ENCODE data around the gene STYXL1. TPM values are rescaled to one million over a fixed set of nuclear protein-coding genes. Genes with fewer than 3 reads are reported as not detected.
"Not testable (repeated sequence)": the region's sequence is repeated elsewhere in the genome, so short reads cannot be mapped to it uniquely, and the experiment has no call there.

Gene STYXL1
- total and polyA plus RNA-seq, 2 experiments from 2014 or later = 42.5 to 54.7 TPM

GRCh38 chr7:76091506-76091905 lies 43.7 kb upstream of the STYXL1 start:
- H3K27ac ChIP-seq = no peak overlapping the region
- peaks cover 12% of the 10 kb centered on the region for H3F3A ChIP-seq (ENCODE audit: insufficient read depth)
- 92 to 98% methylated on average over 5 of the region's 5 CpGs for WGBS, 2 experiments (ENCODE audit: low coverage in 1 of 2, low lambda C conversion rate in 2 of 2, missing lambda C conversion rate in 2 of 2)
- H3K4me3 ChIP-seq = no peak overlapping the region
- TF ChIP-seq EZH2phosphoT487 (IDR thresholded peaks at IDR 0.05; ENCODE audit: insufficient read depth, low read depth) (no peak), EZH2 (IDR thresholded peaks at IDR 0.05; ENCODE audit: insufficient read depth, poor library complexity, severe bottlenecking) (no peak)
- peaks cover 13% of the 10 kb centered on the region for H3K4me1 ChIP-seq (ENCODE audit: insufficient read depth)
- in situ Hi-C loops (cut with MboI) = no loop called here
- H3K9ac ChIP-seq = no peak overlapping the region
- H3K79me2 ChIP-seq (ENCODE audit: insufficient read depth) = no peaks in the 10 kb centered on the region
- no peak for DNase-seq
- H3K27me3 ChIP-seq (replicated peaks; ENCODE audit: insufficient read depth) = no peaks in the 10 kb centered on the region; the same call in 1 of the 2 replicates
- no peak overlapping the region for H2AFZ ChIP-seq
- H3K9me2 ChIP-seq (ENCODE audit: insufficient read depth) = no peaks in the 10 kb centered on the region
- H3K9me3 ChIP-seq (ENCODE audit: low read depth) = no peaks in the 10 kb centered on the region
- no peak overlapping the region for H3K4me2 ChIP-seq (ENCODE audit: unreplicated experiment)
- H4K20me1 ChIP-seq (ENCODE audit: insufficient read depth) = no peaks in the 10 kb centered on the region
- H3K36me3 ChIP-seq (ENCODE audit: low read depth) = no peaks in the 10 kb centered on the region

DNA sequence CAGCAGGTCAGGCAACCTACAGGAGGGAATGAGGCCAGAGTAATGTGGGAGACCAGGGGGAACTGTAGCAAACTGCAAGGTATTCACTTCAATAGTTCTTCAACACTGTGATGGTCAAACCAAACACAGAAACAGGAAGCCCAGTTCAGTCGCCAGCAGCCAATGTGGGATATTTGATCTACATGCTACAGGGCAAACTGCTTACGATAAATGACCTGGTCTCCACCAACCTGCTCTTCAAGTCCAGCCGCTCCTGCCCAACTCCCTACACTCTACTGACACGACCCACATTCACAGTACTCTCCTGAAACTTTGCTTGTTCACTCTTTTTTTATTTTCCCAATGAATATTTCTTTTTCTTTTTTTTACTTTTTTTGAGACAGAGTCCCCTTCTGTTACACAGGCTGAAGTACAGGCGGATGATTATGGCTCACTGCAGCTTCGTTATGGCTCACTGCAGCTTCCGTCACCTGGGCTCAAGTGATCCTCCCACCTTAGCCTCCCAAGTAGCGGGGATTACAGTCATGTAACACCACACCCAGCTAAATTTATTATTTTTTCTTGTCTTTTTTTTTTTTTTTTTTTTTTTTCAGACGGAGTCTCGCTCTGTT lies 42.2 kb upstream of the STYXL1 start:
- H3K9me2 ChIP-seq (ENCODE audit: insufficient read depth) = no peaks in the 10 kb centered on the region
- no peaks in the 10 kb centered on the region for H3K36me3 ChIP-seq (ENCODE audit: low read depth)
- 81 to 90% methylated on average over 8 to 10 of the region's 10 CpGs for WGBS, 2 experiments (ENCODE audit: low coverage in 1 of 2, low lambda C conversion rate in 2 of 2, missing lambda C conversion rate in 2 of 2)
- no peaks in the 10 kb centered on the region for H4K20me1 ChIP-seq (ENCODE audit: insufficient read depth)
- H3K4me2 ChIP-seq (ENCODE audit: unreplicated experiment) = no peak overlapping the region
- H3K79me2 ChIP-seq (ENCODE audit: insufficient read depth) = no peaks in the 10 kb centered on the region
- TF ChIP-seq EZH2phosphoT487 (IDR thresholded peaks at IDR 0.05; ENCODE audit: insufficient read depth, low read depth) = no peak
- TF ChIP-seq EZH2 (IDR thresholded peaks at IDR 0.05; ENCODE audit: insufficient read depth, poor library complexity, severe bottlenecking) = no peak
- no peaks in the 10 kb centered on the region for H3K27me3 ChIP-seq (replicated peaks; ENCODE audit: insufficient read depth)
- H3K9ac ChIP-seq = no peak overlapping the region
- in situ Hi-C loops (cut with MboI) = no loop called here
- no peaks in the 10 kb centered on the region for H3K9me3 ChIP-seq (ENCODE audit: low read depth)
- H3K27ac ChIP-seq = no peak overlapping the region
- H3K4me3 ChIP-seq = no peak overlapping the region
- H3K4me1 ChIP-seq (ENCODE audit: insufficient read depth) = peaks cover 28% of the 10 kb centered on the region
- no peak for DNase-seq
- H2AFZ ChIP-seq = no peak overlapping the region
- H3F3A ChIP-seq (ENCODE audit: insufficient read depth) = peaks cover 27% of the 10 kb centered on the region

DNA sequence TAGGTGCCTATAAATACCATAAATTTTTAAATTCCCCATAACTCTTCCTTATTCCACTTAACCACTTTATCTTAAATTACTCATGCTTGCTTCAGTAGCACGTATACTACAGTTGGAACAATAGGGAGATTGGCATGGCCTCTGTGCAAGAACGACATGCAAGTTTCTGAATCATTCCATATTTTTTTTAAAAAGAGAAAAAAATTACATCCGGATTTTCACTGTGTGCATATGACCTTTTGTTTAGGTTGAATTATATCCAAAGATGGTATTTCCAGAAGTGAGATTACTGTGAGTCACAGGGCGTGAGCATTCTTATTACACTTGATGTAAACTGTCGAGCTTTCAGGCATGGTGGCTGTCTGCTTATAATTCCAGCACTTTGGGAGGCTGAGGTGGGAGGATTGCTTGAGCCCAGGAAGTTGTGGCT lies 39.6 kb upstream of the STYXL1 start:
- Histone ChIP-seq H3K27ac (peak overlapping the region; percentile 71), H3K4me2 (ENCODE audit: unreplicated experiment) (peak overlapping the region; percentile 24), H3F3A (ENCODE audit: insufficient read depth) (peaks cover 37% of the 10 kb centered on the region), H3K4me1 (ENCODE audit: insufficient read depth) (peaks cover 34% of the 10 kb centered on the region)
- H3K4me3 ChIP-seq; H3K79me2 ChIP-seq (ENCODE audit: insufficient read depth); H3K36me3 ChIP-seq (ENCODE audit: low read depth); in situ Hi-C loops (cut with MboI); H4K20me1 ChIP-seq (ENCODE audit: insufficient read depth); H3K9ac ChIP-seq; H3K27me3 ChIP-seq (replicated peaks; ENCODE audit: insufficient read depth); H3K9me2 ChIP-seq (ENCODE audit: insufficient read depth); H3K9me3 ChIP-seq (ENCODE audit: low read depth); H2AFZ ChIP-seq: not testable (repeated sequence)
- WGBS, 2 experiments (ENCODE audit: low coverage in 1 of 2, low lambda C conversion rate in 2 of 2, missing lambda C conversion rate in 2 of 2) = 1 to 2% methylated on average over 5 of the region's 5 CpGs
- DNase-seq = peak; percentile 93

DNA sequence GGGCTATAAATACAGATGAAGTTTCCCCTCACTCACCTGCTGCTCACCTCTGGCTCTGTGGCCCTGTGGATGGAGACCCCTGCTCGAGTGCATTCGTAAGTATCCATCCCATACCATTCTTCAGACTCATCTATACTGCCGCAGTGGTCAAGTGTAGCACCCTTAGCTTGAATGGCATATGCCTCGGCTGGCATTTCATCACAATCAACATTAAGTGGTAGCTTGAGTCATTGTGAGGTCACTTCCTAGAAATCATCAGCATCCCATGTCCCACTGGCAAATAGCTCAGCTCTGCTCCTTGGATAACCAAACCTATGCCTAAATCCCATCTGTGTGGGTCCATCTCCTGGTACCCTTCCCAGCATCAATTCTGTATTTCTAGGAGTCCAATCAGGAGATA lies 38.3 kb upstream of the STYXL1 start:
- no peak overlapping the region for H3K27ac ChIP-seq
- H3K36me3 ChIP-seq (ENCODE audit: low read depth) = no peaks in the 10 kb centered on the region
- no peaks in the 10 kb centered on the region for H3K9me2 ChIP-seq (ENCODE audit: insufficient read depth)
- H3K79me2 ChIP-seq (ENCODE audit: insufficient read depth) = no peaks in the 10 kb centered on the region
- peaks cover 41% of the 10 kb centered on the region for H3K4me1 ChIP-seq (ENCODE audit: insufficient read depth)
- H3F3A ChIP-seq (ENCODE audit: insufficient read depth) = peaks cover 47% of the 10 kb centered on the region
- DNase-seq = peak; percentile 71
- H3K27me3 ChIP-seq (replicated peaks; ENCODE audit: insufficient read depth) = no peaks in the 10 kb centered on the region
- in situ Hi-C loops (cut with MboI) = no loop called here
- no peaks in the 10 kb centered on the region for H3K9me3 ChIP-seq (ENCODE audit: low read depth)
- no peak overlapping the region for H3K4me3 ChIP-seq
- H2AFZ ChIP-seq = no peak overlapping the region
- H3K4me2 ChIP-seq (ENCODE audit: unreplicated experiment) = peak overlapping the region; percentile 31
- WGBS, 2 experiments (ENCODE audit: low coverage in 1 of 2, low lambda C conversion rate in 2 of 2, missing lambda C conversion rate in 2 of 2) = 55 to 69% methylated on average over 4 of the region's 4 CpGs
- TF ChIP-seq EZH2 (IDR thresholded peaks at IDR 0.05; ENCODE audit: insufficient read depth, poor library complexity, severe bottlenecking) = no peak
- TF ChIP-seq EZH2phosphoT487 (IDR thresholded peaks at IDR 0.05; ENCODE audit: insufficient read depth, low read depth) = no peak
- no peaks in the 10 kb centered on the region for H4K20me1 ChIP-seq (ENCODE audit: insufficient read depth)
- H3K9ac ChIP-seq = no peak overlapping the region

- H3K27ac ChIP-seq; H3K27me3 ChIP-seq (replicated peaks; ENCODE audit: insufficient read depth); DNase-seq; H2AFZ ChIP-seq; H4K20me1 ChIP-seq (ENCODE audit: insufficient read depth); H3K4me2 ChIP-seq (ENCODE audit: unreplicated experiment); H3K9me3 ChIP-seq (ENCODE audit: low read depth); H3K9me2 ChIP-seq (ENCODE audit: insufficient read depth); in situ Hi-C loops (cut with MboI); H3K79me2 ChIP-seq (ENCODE audit: insufficient read depth); H3K4me3 ChIP-seq; H3K36me3 ChIP-seq (ENCODE audit: low read depth); H3K9ac ChIP-seq: not testable (repeated sequence)
- WGBS, 2 experiments (ENCODE audit: low coverage in 1 of 2, low lambda C conversion rate in 2 of 2, missing lambda C conversion rate in 2 of 2) = 57 to 60% methylated on average over 2 of the region's 2 CpGs
- Histone ChIP-seq H3K4me1 (ENCODE audit: insufficient read depth) (peaks cover 41% of the 10 kb centered on the region), H3F3A (ENCODE audit: insufficient read depth) (peaks cover 47% of the 10 kb centered on the region)
Measured at GRCh38 chr7:76084115-76084514, 36.3 kb upstream of the STYXL1 start.

Measured in GM23248 (cell line).